Suprapubic skin (tissue), 4 donors: Measurements from ENCODE around the gene ZFHX3. TPM values are rescaled to one million over a fixed set of nuclear protein-coding genes. Genes with fewer than 3 reads are reported as not detected.
A peak's percentile ranks its signal among the peaks of the same experiment; 100 is the strongest.

Experiments
- DNase-seq, 2 donors: peaks; one replicate each; pipeline ENCODE4 v3.0.0-alpha.2; 2019; ENCODE audit warnings: low spot score in 2 of 2
- H3K27ac ChIP-seq: fragments of 200-600 bp; sonication (generic); one replicate; pipeline ENCODE4 v1.5.1; 2019
- H3K27me3 ChIP-seq: fragments of 200-600 bp; sonication (generic); one replicate; pipeline ENCODE4 v1.5.1; 2019
- H3K36me3 ChIP-seq: fragments of 200-600 bp; sonication (generic); one replicate; pipeline ENCODE4 v1.5.1; 2019
- H3K4me1 ChIP-seq: fragments of 200-600 bp; sonication (generic); one replicate; pipeline ENCODE4 v1.5.1; 2019
- H3K4me3 ChIP-seq: fragments of 200-600 bp; sonication (generic); one replicate; pipeline ENCODE4 v1.5.1; 2019; ENCODE audit warnings: mild to moderate bottlenecking
- H3K9me3 ChIP-seq: fragments of 200-600 bp; sonication (generic); one replicate; pipeline ENCODE4 v1.5.1; 2019
- EP300 ChIP-seq: sonication (generic); formaldehyde crosslinking; IDR thresholded peaks from one replicate; pipeline ENCODE4 v1.6.1; 2017; ENCODE audit warnings: antibody characterized with exemption
- POLR2A ChIP-seq, 2 donors: fragments of 450-650 bp; IDR thresholded peaks; one replicate each; pipeline ENCODE4 v1.6.1; 2017; ENCODE audit warnings: antibody characterized with exemption in 2 of 2, mild to moderate bottlenecking in 2 of 2, moderate library complexity in 2 of 2
- POLR2AphosphoS5 ChIP-seq, 3 donors: sonication (generic); formaldehyde crosslinking; IDR thresholded peaks; one replicate each; pipeline ENCODE4 v1.6.1; 2017; ENCODE audit warnings: antibody characterized with exemption in 3 of 3
- WGBS: methylation state at CpG from one replicate; pipeline ENCODE4 v1.1.5; 2018; 5-methylcytosine and 5-hydroxymethylcytosine counted together
- total RNA-seq, 4 donors: library from RNA; depleted of rRNA; stranded (reverse); fragments of >200 nt; gene quantifications; one replicate each; pipeline ENCODE4 v1.1.0, GENCODE V29; 2016
- TF ChIP-seq, protein P1 (sequence below), 2 donors: fragments of 200-600 bp in 1 of 2; fragments of 450-650 bp in 1 of 2; sonication (generic) in 1 of 2; IDR thresholded peaks; one replicate each; pipeline ENCODE4 v1.5.1; 2016 to 2019; ENCODE audit warnings: antibody characterized with exemption in 2 of 2, mild to moderate bottlenecking in 1 of 2, moderate library complexity in 1 of 2

The ZFHX3 gene
- total RNA-seq, 4 donors from 2014 or later = 10.4 to 16.1 (median 12.8) TPM

DNA sequence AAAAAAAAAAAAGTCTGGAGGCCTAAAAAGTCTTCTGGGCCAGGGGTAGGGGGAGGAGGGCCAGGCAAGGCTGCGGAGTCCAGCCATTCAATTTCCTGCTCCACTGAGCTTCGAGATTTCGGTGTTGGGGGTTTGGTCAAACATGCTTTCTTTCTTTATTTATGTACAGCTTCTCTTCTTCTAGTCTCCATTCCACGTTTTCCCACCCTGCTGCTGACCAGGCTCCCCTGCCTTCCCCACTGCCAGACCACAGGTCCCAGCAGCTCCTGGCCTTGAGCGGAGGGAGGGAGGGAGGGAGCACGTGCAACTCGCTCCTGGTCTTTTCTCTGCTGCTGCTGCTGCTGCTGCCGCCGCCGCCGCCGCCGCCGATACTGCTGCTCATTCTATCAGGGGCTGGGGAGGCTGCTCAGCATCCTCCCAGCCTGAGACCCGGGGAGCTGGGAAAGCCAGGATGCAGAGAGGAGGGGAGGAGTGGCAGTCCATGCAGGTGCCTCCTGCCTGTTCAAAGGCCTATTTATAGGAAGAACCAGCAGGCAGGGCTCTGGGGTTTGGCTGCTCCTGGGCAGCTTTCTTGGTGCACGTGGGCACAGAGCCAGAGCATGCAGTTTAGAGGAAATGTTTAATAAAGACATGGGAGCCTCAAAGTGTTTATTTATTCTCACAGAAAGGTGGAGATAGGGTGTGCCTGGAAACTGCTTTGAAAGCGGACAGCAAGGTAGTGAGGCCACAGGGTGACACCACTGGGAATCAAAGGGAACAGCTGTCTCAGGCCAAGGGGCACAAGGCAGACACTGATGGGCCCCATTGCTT lies 23.4 kb upstream of the ZFHX3 start:
- no peak for TF ChIP-seq POLR2AphosphoS5 (IDR thresholded peaks at IDR 0.05)
- TF ChIP-seq EP300 = no peak
- TF ChIP-seq POLR2A (IDR thresholded peaks at IDR 0.05) = no peak
- TF ChIP-seq, protein P1, sequence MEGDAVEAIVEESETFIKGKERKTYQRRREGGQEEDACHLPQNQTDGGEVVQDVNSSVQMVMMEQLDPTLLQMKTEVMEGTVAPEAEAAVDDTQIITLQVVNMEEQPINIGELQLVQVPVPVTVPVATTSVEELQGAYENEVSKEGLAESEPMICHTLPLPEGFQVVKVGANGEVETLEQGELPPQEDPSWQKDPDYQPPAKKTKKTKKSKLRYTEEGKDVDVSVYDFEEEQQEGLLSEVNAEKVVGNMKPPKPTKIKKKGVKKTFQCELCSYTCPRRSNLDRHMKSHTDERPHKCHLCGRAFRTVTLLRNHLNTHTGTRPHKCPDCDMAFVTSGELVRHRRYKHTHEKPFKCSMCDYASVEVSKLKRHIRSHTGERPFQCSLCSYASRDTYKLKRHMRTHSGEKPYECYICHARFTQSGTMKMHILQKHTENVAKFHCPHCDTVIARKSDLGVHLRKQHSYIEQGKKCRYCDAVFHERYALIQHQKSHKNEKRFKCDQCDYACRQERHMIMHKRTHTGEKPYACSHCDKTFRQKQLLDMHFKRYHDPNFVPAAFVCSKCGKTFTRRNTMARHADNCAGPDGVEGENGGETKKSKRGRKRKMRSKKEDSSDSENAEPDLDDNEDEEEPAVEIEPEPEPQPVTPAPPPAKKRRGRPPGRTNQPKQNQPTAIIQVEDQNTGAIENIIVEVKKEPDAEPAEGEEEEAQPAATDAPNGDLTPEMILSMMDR (IDR thresholded peaks at IDR 0.05) = no peak
- no peaks in the 10 kb centered on the region for H3K36me3 ChIP-seq
- peak overlapping the region; percentile 35 for H3K4me3 ChIP-seq
- H3K27me3 ChIP-seq = peaks cover 20% of the 10 kb centered on the region
- H3K4me1 ChIP-seq = peaks cover 41% of the 10 kb centered on the region
- 12% methylated on average over 15 of the region's 17 CpGs for WGBS
- H3K27ac ChIP-seq = no peak overlapping the region
- H3K9me3 ChIP-seq = no peaks in the 10 kb centered on the region
- peak in 1 of 2 donors; percentile 70 for DNase-seq

DNA sequence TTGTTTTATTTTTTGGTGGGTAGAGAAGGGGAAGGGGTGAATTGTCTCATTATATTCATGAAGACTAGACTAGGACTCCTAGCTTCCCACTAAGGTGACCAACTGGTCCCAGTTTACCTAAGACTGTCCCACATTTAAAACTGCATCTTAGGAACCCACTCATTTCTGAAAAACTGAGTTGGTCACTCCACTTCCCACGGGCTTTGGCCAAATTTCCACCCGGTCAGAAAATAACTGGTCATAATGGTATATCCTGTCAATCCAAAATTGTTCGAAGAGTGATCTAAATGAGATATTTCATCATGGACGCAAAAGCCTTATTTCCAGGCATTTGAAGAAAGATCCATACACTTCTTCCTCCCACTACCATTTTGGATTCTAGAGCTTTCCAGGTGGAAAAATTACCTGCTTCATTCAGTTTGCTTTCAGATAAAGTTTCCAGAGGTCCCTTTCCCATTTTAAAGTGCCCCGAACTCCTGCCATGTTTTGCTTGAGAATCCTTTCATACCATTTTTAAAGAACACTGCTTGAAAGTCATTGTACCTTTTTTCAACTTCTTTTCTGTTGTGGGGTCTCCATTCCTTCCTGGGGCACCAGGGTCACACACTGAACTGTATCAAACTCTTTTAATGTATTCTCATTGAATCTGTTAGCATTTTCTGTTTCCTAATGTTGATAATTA lies 21.8 kb upstream of the ZFHX3 start:
- Histone ChIP-seq H3K36me3 (no peaks in the 10 kb centered on the region), H3K4me3 (no peak overlapping the region), H3K9me3 (no peaks in the 10 kb centered on the region), H3K4me1 (peaks cover 55% of the 10 kb centered on the region), H3K27me3 (peaks cover 36% of the 10 kb centered on the region), H3K27ac (no peak overlapping the region)
- TF ChIP-seq, protein P1 (IDR thresholded peaks at IDR 0.05) = no peak
- TF ChIP-seq POLR2AphosphoS5 (IDR thresholded peaks at IDR 0.05) (no peak), EP300 (no peak), POLR2A (IDR thresholded peaks at IDR 0.05) (no peak)
- 93% methylated on average over 5 of the region's 5 CpGs for WGBS
- no peak for DNase-seq

DNA sequence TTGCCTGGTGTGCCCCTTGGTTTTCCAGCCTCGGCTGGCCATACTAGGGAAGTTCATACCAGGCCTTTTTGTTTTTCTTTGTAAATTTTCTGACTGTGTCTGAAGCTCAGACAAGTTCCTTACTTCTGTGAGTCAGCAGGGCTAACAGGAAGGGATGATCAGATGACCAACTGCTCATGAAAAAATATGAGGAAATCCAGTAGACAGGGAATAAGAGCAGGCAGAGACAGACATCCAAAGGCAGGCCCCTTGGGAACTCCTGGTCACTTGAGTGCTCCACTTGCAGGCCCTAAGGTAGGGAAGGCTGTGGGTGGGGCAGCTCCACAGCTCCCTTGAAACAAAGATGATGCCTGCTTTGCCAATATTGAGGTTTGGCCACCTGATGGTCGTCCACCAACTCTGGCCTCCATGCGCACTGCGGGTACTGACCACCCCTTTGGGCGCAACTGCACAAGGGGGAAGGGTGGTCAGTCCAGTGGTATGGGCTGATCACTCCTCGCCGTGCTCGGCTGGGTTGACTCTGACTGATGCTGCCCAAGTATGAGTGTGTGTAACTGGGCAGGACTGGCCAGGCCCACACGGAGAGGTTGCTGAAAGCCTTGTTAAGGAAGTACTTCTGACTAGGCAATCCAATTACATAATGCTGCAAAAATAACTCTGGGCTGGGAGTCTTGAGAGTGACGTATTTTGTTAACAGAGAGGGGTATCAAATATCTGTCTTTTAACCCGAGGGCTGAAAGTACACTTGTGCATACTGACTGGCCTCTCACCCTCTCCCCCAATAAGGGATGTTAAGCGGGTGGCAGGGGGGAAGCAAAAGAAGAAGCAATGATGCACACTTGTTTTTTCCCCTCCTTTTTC lies 20.8 kb upstream of the ZFHX3 start:
- Histone ChIP-seq H3K27ac (peak overlapping the region; percentile 61), H3K4me3 (no peak overlapping the region), H3K4me1 (peaks cover 64% of the 10 kb centered on the region), H3K9me3 (no peaks in the 10 kb centered on the region), H3K27me3 (peaks cover 46% of the 10 kb centered on the region), H3K36me3 (no peaks in the 10 kb centered on the region)
- TF ChIP-seq POLR2A (IDR thresholded peaks at IDR 0.05) = no peak
- TF ChIP-seq POLR2AphosphoS5 (IDR thresholded peaks at IDR 0.05) = no peak
- TF ChIP-seq EP300 = no peak
- TF ChIP-seq, protein P1 (IDR thresholded peaks at IDR 0.05) = no peak
- DNase-seq = peak in 1 of 2 donors; percentile 69
- 58% methylated on average over 9 of the region's 12 CpGs for WGBS

DNA sequence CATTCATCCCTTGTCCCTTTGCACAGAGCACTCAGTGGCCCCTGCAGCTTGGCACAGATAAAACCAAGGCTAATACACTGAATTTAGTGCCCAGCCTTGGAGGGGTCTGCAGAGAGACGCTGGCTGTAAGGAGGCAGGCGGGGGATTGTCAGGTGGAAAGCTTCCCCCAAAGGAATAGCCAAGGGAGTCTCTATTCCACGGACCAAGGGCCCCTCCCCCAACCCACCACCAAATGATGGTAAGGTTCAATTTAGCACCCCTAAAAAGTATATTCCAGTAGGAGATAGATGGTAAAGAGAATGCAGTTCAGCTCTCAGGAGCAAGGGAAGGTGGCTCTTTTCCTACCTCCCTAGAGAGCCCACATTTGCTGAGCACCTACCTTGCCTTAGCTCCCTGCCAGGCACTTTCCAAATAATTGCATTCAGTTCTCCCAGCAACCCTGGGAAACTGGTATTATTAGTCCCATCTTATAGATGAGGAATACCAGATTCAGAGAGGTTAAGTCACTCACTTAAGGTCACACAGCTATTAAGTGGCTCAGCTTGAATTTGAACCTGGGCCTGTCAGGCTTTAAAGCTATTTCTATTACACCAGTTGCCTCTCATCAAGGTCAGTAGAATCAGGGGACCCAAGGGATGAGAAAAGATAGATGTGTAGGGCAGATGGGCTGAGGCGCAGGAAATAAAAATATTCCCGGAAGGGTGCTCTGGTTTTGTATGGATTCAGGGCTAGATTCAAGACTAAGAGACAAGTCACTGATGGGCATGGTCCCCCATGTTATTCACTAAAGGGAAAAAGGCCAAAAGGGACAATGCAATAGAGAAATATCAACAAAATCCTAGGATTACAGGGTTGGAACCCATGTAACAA lies 20.0 kb upstream of the ZFHX3 start:
- 80% methylated on average over 5 of the region's 5 CpGs for WGBS
- H3K36me3 ChIP-seq = no peaks in the 10 kb centered on the region
- DNase-seq = no peak
- peaks cover 54% of the 10 kb centered on the region for H3K27me3 ChIP-seq
- no peak for TF ChIP-seq POLR2AphosphoS5 (IDR thresholded peaks at IDR 0.05)
- H3K27ac ChIP-seq = peak overlapping the region; percentile 19
- no peaks in the 10 kb centered on the region for H3K9me3 ChIP-seq
- H3K4me3 ChIP-seq = no peak overlapping the region
- H3K4me1 ChIP-seq = peaks cover 72% of the 10 kb centered on the region
